Measurements from ENCODE around the gene CRLF2.

Gene CRLF2

GRCh38 chrX:1152090-1152489 is 60.4 kb downstream of the CRLF2 start:
- H3K9me3 Mint-ChIP-seq = no peaks in the 10 kb centered on the region
- TF ChIP-seq CTCF (IDR thresholded peaks at IDR 0.05; ENCODE audit: unreplicated experiment in 3 of 3) = no peak
- peaks cover 26% of the 10 kb centered on the region for H3K27me3 Mint-ChIP-seq (ENCODE audit: low read depth)
- H3K27ac Mint-ChIP-seq = no peak overlapping the region
- H3K4me1 Mint-ChIP-seq = peaks cover 5% of the 10 kb centered on the region
- H3K4me3 Mint-ChIP-seq = no peak overlapping the region
- no peaks in the 10 kb centered on the region for H3K36me3 Mint-ChIP-seq (ENCODE audit: low read depth)

GRCh38 chrX:1151378-1152077 is 60.9 kb downstream of the CRLF2 start:
- Mint-ChIP-seq H3K4me1 (peaks cover 5% of the 10 kb centered on the region), H3K36me3 (ENCODE audit: low read depth) (no peaks in the 10 kb centered on the region), H3K4me3 (no peak overlapping the region), H3K27me3 (ENCODE audit: low read depth) (peaks cover 26% of the 10 kb centered on the region), H3K9me3 (no peaks in the 10 kb centered on the region), H3K27ac (no peak overlapping the region)
- TF ChIP-seq CTCF (IDR thresholded peaks at IDR 0.05; ENCODE audit: unreplicated experiment in 3 of 3) = no peak

GRCh38 chrX:1150569-1151347 is 61.7 kb downstream of the CRLF2 start:
- H3K4me1 Mint-ChIP-seq = peaks cover 5% of the 10 kb centered on the region
- peaks cover 26% of the 10 kb centered on the region for H3K27me3 Mint-ChIP-seq (ENCODE audit: low read depth)
- TF ChIP-seq CTCF (IDR thresholded peaks at IDR 0.05; ENCODE audit: unreplicated experiment in 3 of 3) = no peak
- no peaks in the 10 kb centered on the region for H3K36me3 Mint-ChIP-seq (ENCODE audit: low read depth)
- H3K27ac Mint-ChIP-seq = no peak overlapping the region
- no peaks in the 10 kb centered on the region for H3K9me3 Mint-ChIP-seq
- no peak overlapping the region for H3K4me3 Mint-ChIP-seq

DNA sequence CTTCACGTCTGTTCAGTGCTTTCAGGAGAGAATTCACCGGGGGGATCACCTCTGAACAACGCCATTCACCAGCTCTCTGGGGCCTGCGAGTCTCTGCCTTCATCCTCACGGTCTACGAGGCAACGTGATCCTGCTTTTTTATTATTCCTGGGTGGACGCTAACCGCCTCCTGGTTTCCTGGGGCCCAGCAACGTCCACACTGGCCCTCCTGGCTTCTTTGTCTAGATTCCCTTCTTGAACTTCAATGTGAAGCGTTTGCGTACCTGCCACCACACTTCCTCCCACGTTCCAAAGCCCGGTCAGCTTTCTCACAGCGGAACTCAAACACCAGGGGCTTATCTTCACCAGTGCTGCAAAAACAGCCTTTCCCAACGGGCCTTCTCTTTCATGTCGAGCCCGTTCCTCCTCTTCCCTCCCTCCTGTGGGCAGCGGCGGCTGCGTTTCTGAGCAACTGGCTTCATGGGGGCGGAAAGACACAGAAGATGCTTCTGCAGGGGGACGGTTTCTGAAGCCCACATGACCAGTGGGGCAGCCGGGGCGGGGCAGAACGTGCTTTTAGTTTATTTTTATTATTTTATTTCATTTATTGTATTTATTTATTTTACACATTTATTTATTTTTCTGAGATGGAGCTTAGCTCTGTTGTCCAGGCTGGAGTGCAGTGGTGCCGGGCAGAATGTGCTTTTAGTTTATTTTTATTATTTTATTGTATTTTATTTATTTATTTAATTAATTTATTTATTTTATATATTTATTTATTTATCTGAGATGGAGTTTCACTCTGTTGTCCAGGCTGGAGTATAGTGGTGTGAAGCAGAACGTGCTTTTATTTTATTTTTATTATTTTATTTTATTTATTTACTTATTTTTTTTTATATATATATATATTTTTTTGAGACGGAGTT is 64.6 kb downstream of the CRLF2 start:
- TF ChIP-seq CTCF (IDR thresholded peaks at IDR 0.05; ENCODE audit: unreplicated experiment in 3 of 3) = no peak

DNA sequence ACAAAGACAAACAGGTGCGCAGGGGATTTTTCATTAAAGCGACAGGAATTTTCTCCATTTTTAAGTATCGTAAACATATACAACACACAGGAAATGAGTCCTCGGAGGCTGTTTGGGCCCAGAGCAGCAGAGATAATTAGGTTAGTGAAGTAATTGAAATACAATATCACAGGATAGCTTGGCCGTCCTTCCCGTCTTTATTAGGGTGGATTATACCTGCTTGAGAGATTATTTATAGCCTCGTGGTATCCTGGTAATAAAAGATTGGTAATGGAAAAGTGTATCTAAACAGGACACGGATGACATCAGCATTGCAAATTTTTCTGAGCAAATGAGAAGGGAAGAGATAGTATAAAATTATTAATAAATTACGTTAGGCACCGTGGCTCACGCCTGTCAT is 68.2 kb downstream of the CRLF2 start:
- no peaks in the 10 kb centered on the region for H3K9me3 Mint-ChIP-seq
- no peak overlapping the region for H3K27ac Mint-ChIP-seq
- peaks cover 20% of the 10 kb centered on the region for H3K27me3 Mint-ChIP-seq (ENCODE audit: low read depth)
- H3K4me1 Mint-ChIP-seq = peaks cover 5% of the 10 kb centered on the region
- no peak overlapping the region for H3K4me3 Mint-ChIP-seq
- no peak for TF ChIP-seq CTCF (IDR thresholded peaks at IDR 0.05; ENCODE audit: unreplicated experiment in 3 of 3)
- no peaks in the 10 kb centered on the region for H3K36me3 Mint-ChIP-seq (ENCODE audit: low read depth)

More for the DNA sequence above, 64.6 kb downstream of the CRLF2 start:
- H3K9me3 Mint-ChIP-seq = no peaks in the 10 kb centered on the region
- peaks cover 31% of the 10 kb centered on the region for H3K27me3 Mint-ChIP-seq (ENCODE audit: low read depth)
- H3K4me3 Mint-ChIP-seq = peak overlapping the region in 1 of 3 experiments; percentile 15
- peaks cover 5% of the 10 kb centered on the region for H3K4me1 Mint-ChIP-seq
- H3K27ac Mint-ChIP-seq = no peak overlapping the region
- H3K36me3 Mint-ChIP-seq (ENCODE audit: low read depth) = no peaks in the 10 kb centered on the region

Data from nephron (organoid).